Ovary (tissue), 9 donors: ENCODE data around the gene PRR14. TPM values are rescaled to one million over a fixed set of nuclear protein-coding genes. Genes with fewer than 3 reads are reported as not detected.

Source experiments
- polyA plus RNA-seq, 2 donors: library from polyadenylated mRNA; stranded (reverse); fragments of 200-250 nt in 1 of 2; fragments of 350-450 nt in 1 of 2; fragmentation: Illumina TruSeq in 1 of 2; extraction: RNeasy Lipid Tissue Mini Kit (QIAGEN cat#74804) in 1 of 2; gene quantifications; one replicate each; pipeline ENCODE4 v1.2.3, GENCODE V29; 2013 to 2014
- small RNA-seq: library from RNA; depleted of rRNA; stranded (forward); fragments of <200 nt; gene quantifications from one replicate; pipeline ENCODE3, GENCODE V24; 2016
- total RNA-seq, 7 donors: library from RNA; depleted of rRNA in 2 of 7; stranded (reverse); fragments of >200 nt in 2 of 7; fragmentation: NEBNext Ultra II Directional in 3 of 7; extraction: Animal tissue kit (Norgen Biotek cat#: 25700) in 3 of 7; gene quantifications; one replicate each; pipeline versions ENCODE4 v1.1.0 to v1.2.4, GENCODE V29; 2016 to 2023
- donor health status: DM: no; HTN: no; CAD: no; lungs with moderate emphysema.
- donor health status: DM: no; HTN: no; CAD: no.
- donor health status: Bipolar disorder and iron deficiency.
- donor health status: DM: yes; HTN: yes; CAD: no.
- donor health status: DM: no; HTN: no; CAD: no.
- donor health status: DM: yes; HTN: yes; CAD: no.

PRR14 gene
- total and polyA plus RNA-seq, 9 donors, result 20.6 to 76.2 (median 50.3) TPM

Small RNA genes within 50 kb of the gene (small RNA-seq; reads per million reads assigned to genes)
- not detected for gene AC093249.1
- not detected for gene RNU6-1043P
- gene RNU6-416P, result not detected

Other genes with a start within 250 kb of the PRR14 start
- 10 to 100 TPM; 12.4 to 33.3 (median 18.7) TPM for gene ZNF771, start 243.4 kb upstream of the PRR14 start, total RNA-seq
- 10 to 100 TPM in 1 of 2 donors, 1 to 10 TPM in 1; 4.1 to 12.8 TPM for gene ZNF771, start 243.4 kb upstream of the PRR14 start, polyA plus RNA-seq
- gene DCTPP1, start 220.9 kb upstream of the PRR14 start, total RNA-seq, result 10 to 100 TPM; 13.2 to 34.4 (median 22.9) TPM
- gene DCTPP1, start 220.9 kb upstream of the PRR14 start, polyA plus RNA-seq, result 10 to 100 TPM; 16.3 to 20.3 TPM
- 10 to 100 TPM; 13.1 to 38.9 (median 25.6) TPM for gene SEPHS2, start 205.1 kb upstream of the PRR14 start, total RNA-seq
- 10 to 100 TPM; 19.3 to 37.1 TPM for gene SEPHS2, start 205.1 kb upstream of the PRR14 start, polyA plus RNA-seq
- 1 to 10 TPM in 6 of 7 donors, under 1 TPM in 1; 0.95 to 2.9 (median 2.0) TPM for gene ITGAL, start 178.2 kb upstream of the PRR14 start, total RNA-seq
- 10 to 100 TPM in 1 of 2 donors, under 1 TPM in 1; 0.90 to 13.1 TPM for gene ITGAL, start 178.2 kb upstream of the PRR14 start, polyA plus RNA-seq
- 10 to 100 TPM; 20.5 to 43.2 (median 38.6) TPM for gene ZNF768, start 124.4 kb upstream of the PRR14 start, total RNA-seq
- 10 to 100 TPM; 12.4 to 40.6 TPM for gene ZNF768, start 124.4 kb upstream of the PRR14 start, polyA plus RNA-seq
- gene ZNF747, start 116.1 kb upstream of the PRR14 start, total RNA-seq, result 10 to 100 TPM; 11.9 to 19.2 (median 12.9) TPM
- gene ZNF747, start 116.1 kb upstream of the PRR14 start, polyA plus RNA-seq, result 10 to 100 TPM in 1 of 2 donors, 1 to 10 TPM in 1; 8.4 to 11.4 TPM
- 10 to 100 TPM in 5 of 7 donors, 1 to 10 TPM in 2; 6.8 to 14.5 (median 13.2) TPM for gene ZNF764, start 92.6 kb upstream of the PRR14 start, total RNA-seq
- 1 to 10 TPM; 4.3 to 9.6 TPM for gene ZNF764, start 92.6 kb upstream of the PRR14 start, polyA plus RNA-seq
- gene ZNF688, start 79.2 kb upstream of the PRR14 start, total RNA-seq, result 10 to 100 TPM; 10.4 to 31.2 (median 15.4) TPM
- 10 to 100 TPM; 10.3 to 16.1 TPM for gene ZNF688, start 79.2 kb upstream of the PRR14 start, polyA plus RNA-seq
- 10 to 100 TPM in 5 of 7 donors, 1 to 10 TPM in 2; 7.0 to 29.4 (median 22.2) TPM for gene ZNF785, start 65.3 kb upstream of the PRR14 start, total RNA-seq
- gene ZNF785, start 65.3 kb upstream of the PRR14 start, polyA plus RNA-seq, result 10 to 100 TPM; 11.7 to 14.8 TPM
- 10 to 100 TPM in 5 of 7 donors, 1 to 10 TPM in 2; 6.2 to 13.2 (median 11.6) TPM for gene ZNF689, start 40.6 kb upstream of the PRR14 start, total RNA-seq
- gene ZNF689, start 40.6 kb upstream of the PRR14 start, polyA plus RNA-seq, result 1 to 10 TPM; 6.9 to 8.8 TPM
- gene FBRS, start 7.5 kb downstream of the PRR14 start, total RNA-seq, result 10 to 100 TPM; 22.5 to 75.6 (median 63.0) TPM
- gene FBRS, start 7.5 kb downstream of the PRR14 start, polyA plus RNA-seq, result 10 to 100 TPM; 15.6 to 45.6 TPM
- gene SRCAP, start 48.2 kb downstream of the PRR14 start, total RNA-seq, result 10 to 100 TPM; 11.4 to 73.1 (median 55.1) TPM
- gene SRCAP, start 48.2 kb downstream of the PRR14 start, polyA plus RNA-seq, result 10 to 100 TPM; 13.5 to 20.9 TPM
- 10 to 100 TPM; 14.2 to 41.6 (median 21.0) TPM for gene PHKG2, start 97.5 kb downstream of the PRR14 start, total RNA-seq
- 10 to 100 TPM; 13.1 to 20.6 TPM for gene PHKG2, start 97.5 kb downstream of the PRR14 start, polyA plus RNA-seq
- gene CFAP119, start 111.1 kb downstream of the PRR14 start, total RNA-seq, result 10 to 100 TPM in 1 of 7 donors, 1 to 10 TPM in 6; 1.2 to 27.0 (median 5.1) TPM
- gene CFAP119, start 111.1 kb downstream of the PRR14 start, polyA plus RNA-seq, result 1 to 10 TPM; 2.1 to 4.6 TPM
- 100 to 1,000 TPM in 3 of 7 donors, 10 to 100 TPM in 4; 74.4 to 143 (median 94.3) TPM for gene RNF40, start 111.4 kb downstream of the PRR14 start, total RNA-seq
- gene RNF40, start 111.4 kb downstream of the PRR14 start, polyA plus RNA-seq, result 100 to 1,000 TPM in 1 of 2 donors, 10 to 100 TPM in 1; 67.2 to 110 TPM
- 10 to 100 TPM in 6 of 7 donors, 1 to 10 TPM in 1; 9.4 to 26.3 (median 21.9) TPM for gene ZNF629, start 136.2 kb downstream of the PRR14 start, total RNA-seq
- 10 to 100 TPM in 1 of 2 donors, 1 to 10 TPM in 1; 8.2 to 12.4 TPM for gene ZNF629, start 136.2 kb downstream of the PRR14 start, polyA plus RNA-seq
- 10 to 100 TPM; 34.4 to 54.8 (median 49.0) TPM for gene BCL7C, start 243.1 kb downstream of the PRR14 start, total RNA-seq
- 10 to 100 TPM; 13.3 to 44.1 TPM for gene BCL7C, start 243.1 kb downstream of the PRR14 start, polyA plus RNA-seq
- 10 to 100 TPM in 5 of 7 donors, 1 to 10 TPM in 2; 7.0 to 22.4 (median 14.4) TPM for gene CTF1, start 245.7 kb downstream of the PRR14 start, total RNA-seq
- 10 to 100 TPM in 1 of 2 donors, 1 to 10 TPM in 1; 7.9 to 16.2 TPM for gene CTF1, start 245.7 kb downstream of the PRR14 start, polyA plus RNA-seq